Eye (tissue), 1 donor: ENCODE measurements around the gene TMEM239.
"Not testable (repeated sequence)": the region's sequence is repeated elsewhere in the genome, so short reads cannot be mapped to it uniquely, and the experiment has no call there.

Source experiments
- DNase-seq: peaks from one replicate; pipeline ENCODE4 v3.0.0-alpha.2; 2015

TMEM239 gene

GRCh38 chr20:2816030-2816582, at the start of gene TMEM239:
Gene TMEM239 (plus strand): TSS chr20:2816364. CDS start chr20:2816555, 191 bp downstream.
- DNase-seq: no peak

DNA sequence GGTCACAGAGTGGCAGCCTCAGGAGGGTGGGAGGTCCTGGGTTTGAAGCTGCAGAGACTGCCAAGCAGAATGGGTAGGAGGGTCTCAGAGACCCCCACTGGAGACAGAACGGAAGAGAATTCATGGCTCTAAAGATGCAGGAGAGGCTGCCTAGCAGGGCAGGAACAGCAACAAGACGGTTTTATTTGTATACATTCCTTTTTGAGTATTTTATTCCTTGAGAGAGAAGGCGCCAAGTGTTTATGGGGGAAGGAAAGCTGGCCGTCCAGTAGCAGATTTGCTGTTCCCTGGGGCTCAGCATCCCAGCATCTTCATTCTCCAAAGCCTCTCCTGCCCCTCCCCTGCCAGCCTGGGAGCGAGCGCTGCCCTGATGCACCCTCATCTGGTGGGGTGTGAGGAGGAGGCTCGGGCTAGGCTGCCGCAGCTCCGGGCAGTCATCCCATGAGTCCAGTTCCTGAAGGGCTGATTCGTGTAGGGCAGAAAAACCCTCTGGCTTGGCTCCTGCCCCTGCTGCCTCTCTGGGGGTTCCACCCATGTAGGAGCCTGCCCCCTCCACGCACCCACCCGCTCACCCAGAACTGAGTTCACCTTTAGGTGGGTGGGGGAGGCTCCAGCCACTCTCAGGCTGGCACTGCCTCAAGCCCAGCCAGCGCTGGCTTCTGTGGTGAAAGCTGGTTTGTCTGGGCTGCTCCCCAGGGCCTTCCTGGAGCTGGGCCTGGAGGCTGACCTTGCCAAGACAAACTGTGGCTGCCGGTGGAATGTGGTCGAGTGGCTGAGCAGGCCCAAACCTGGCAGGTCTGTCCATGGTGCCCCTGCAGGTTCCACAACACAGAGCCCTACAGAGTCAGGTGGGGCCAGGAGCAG, 48.2 kb upstream of the TMEM239 start:
- DNase-seq: no peak

DNA sequence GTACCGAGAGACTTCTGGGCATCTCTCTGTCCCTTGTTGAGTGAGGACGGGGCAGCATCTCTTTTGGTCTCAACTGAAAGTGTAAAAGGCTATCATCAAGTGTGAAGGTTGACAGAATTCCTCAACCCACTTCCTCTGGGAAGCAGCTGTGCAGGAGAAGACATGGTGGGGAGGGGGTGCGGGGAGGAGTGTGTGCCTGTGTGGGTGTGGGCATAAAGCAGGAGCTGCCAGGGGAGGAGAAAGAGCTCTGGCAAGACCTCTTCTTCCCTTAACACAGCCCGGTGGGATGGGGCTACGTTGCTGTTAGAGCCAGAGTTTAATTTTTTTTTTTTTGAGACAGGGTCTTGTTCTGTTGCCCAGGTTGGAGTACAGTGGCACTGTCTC, 47.5 kb upstream of the TMEM239 start:
- no peak for DNase-seq

DNA sequence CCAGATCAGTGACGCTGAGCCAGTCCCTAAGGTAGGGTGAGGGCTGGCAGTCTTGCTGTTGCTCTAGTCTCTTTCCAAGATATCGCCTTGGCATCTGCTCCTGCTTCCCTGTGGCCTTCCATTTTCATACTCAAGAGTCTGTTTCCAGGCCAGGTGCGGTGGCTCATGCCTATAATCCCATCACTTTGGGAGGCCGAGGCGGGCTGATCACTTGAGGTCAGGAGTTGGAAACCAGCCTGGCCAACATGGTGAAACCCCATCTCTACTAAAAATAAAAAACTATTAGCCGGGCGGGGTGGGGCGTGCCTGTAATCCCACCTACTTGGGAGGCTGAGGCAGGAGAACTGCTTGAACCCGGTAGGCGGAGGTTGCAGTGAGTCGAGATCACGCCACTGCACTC, 46.1 kb upstream of the TMEM239 start:
- not testable (repeated sequence) for DNase-seq

GRCh38 chr20:2771631-2772080, 44.5 kb upstream of the TMEM239 start:
- DNase-seq: no peak

GRCh38 chr20:2773812-2774211, 42.4 kb upstream of the TMEM239 start:
- DNase-seq: no peak

DNA sequence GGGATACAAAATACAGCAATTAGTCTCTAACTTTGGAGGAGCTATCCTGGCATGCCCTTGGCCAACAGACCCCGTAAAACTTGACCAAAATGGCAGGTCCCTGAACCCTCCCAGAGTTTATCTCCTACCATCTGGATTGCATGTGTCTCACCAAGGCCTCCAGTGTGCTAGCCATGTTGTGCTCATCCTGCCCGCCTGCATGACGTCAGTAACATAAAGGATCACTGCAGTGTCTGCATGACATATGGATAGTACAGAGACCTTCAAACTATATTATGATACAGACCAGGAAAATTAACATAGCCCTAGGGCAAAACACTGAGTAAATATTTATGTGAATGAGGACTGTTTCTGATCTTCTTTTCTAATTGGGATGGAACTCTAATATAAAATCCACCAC, 41.0 kb upstream of the TMEM239 start:
- no peak for DNase-seq

DNA sequence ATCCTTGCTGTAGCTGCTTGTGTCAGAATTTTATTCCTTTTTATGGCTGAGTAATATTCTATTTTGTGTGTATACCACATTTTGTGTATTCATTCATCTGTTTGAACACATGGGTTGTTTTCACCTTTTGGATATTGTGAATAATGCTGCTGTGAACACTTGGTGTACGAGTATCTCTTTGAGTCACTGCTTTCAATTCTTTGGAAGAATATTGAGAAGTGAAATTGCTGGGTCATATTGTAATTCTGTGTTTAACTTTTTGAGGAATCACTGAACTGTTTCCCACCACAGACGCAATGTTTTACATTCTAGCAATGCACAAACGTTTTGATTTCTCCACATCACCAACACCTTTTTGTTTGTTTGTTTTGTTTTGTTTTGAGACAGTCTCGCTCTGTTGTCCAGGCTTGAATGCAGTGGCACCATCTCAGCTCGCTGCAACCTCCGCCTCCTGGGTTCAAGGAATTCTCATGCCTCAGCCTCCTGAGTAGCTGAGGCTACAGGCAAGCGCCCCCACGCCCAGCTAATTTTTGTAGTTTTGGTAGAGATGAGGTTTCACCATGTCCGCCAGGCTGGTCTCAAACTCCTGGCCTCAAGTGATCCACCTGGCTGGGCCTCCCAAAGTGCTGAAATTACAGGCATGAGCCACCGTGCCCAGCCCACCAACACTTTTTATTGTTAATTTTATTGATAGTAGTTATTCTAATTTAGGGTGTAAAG, 37.4 kb upstream of the TMEM239 start:
- no peak for DNase-seq

DNA sequence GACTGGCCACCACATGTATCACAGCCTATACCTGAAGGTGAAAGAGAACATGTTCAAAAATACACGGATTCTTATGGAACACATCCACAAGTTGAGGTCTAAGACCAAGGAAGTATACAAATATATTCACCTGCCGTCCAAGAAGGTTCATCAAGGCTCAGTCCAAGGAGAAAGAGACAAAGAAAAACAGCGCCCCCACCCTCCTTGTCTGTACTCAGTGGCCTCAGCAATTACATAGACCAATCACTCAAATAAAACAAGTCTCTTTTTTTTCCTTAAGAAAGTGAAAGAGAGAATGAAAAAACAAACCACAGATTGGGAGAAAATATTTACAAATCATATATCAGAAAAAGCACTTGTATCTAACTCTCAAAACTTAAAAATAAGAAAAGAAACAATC, 35.2 kb upstream of the TMEM239 start:
- no peak for DNase-seq

- DNase-seq: no peak
Measured at GRCh38 chr20:2783908-2784566, 32.1 kb upstream of the TMEM239 start.

- DNase-seq: no peak
Measured at GRCh38 chr20:2793471-2793870, 22.7 kb upstream of the TMEM239 start.

DNA sequence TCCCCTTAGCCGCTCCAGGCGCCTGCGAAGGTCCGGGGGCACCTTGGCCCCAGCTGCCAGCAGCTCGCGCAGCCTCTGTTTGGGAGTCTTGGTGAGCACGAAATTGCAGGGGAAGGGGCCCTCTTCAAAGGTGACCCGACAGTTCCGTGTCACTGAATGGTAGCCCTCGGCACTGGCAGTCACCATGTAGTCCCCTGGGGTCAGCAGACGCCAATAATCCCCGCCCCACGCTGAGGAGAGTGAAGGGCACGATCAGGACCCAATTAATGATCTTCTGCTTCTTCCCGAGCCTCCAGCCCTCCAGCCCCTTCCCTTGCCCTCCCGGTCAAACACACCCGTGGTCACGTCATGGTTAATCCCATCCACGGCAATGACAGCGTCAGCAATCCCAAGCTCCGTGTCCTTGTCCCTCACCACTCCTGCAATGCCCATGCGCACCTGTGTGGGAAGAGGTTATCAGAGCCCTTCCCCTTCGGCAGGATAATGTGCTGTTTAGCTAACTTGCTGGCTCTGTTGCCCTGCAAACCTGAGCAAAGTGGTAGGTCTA, 21.9 kb upstream of the TMEM239 start:
- no peak for DNase-seq

DNA sequence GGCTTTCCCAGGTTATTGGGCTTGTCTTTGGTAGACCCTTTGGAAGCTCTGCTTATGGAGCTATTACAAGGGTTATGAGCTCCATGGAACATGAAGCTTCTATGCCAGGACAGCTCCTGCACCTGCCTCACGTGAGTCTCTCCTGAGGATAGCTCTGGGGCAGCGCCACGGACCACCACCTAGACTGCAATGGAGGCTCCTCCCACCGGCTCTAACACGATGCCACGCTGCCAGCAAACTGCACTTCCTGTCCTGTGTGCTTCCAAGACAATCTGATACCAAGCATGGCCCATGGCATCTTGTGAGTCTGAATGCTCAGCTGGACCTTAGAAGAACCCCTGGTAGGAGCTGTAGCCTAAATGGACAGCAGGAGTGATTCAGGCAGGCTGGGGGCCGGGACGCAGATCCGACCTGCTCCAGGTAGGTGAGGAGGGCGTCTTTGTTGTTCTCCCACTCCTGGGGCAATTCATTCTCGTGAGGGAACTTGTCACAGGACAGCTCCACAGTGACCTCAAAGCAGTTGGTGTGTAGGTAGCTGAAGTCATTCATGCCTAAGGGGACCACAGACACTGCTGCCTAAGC, 21.2 kb upstream of the TMEM239 start:
- DNase-seq: no peak

DNA sequence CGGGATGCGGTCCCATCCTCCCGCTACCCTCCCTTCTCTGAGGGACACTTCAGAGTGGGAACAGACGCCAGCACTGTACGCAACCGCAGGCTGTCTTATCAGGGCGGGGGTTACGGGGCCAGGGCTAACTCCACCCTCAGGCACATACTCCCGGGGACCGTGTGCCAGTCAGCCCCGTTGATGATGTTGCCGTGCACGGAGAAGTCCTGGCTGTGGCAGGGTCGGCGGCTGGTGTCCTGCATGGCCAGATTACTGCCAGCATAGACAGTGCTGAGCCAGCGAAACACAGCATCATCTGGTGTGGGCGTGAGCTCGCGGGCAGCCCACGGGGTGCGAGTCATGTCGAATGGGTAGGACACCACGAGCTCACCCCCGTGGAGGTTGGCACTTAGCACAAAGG, 20.7 kb upstream of the TMEM239 start:
- DNase-seq: no peak

DNA sequence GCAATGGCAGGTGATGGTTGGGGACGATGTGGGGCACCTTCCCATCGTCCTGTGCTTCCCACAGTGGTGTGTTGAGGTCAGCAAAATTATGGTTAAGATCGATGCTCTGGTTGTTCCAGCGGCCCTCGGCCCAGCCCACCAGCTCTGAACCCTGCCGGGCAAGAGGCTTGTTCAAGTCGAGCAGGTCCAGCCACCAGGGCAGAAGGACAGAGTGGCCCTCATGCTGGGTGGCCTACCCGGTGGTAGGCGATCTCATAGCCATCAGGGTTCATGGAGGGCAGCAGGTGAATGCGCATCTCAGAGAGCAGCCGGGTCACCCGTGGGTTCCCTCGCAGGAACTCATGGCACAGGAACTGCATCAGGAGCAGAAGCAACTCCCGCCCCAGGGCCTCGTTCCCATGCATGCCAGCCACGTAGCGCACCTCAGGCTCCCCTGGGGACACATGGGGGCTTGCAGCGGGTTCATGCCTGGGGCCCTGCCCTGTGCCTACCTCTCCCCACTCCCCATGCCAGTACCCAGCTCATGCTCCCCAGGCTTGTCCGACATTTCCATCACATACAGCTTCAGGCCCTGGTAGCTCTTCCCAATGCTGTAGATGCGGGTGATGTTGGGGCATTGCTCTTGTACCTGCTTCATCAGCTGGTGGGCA, 20.0 kb upstream of the TMEM239 start:
- no peak for DNase-seq

- DNase-seq: no peak
Measured at GRCh38 chr20:2797136-2797983, 18.8 kb upstream of the TMEM239 start.

DNA sequence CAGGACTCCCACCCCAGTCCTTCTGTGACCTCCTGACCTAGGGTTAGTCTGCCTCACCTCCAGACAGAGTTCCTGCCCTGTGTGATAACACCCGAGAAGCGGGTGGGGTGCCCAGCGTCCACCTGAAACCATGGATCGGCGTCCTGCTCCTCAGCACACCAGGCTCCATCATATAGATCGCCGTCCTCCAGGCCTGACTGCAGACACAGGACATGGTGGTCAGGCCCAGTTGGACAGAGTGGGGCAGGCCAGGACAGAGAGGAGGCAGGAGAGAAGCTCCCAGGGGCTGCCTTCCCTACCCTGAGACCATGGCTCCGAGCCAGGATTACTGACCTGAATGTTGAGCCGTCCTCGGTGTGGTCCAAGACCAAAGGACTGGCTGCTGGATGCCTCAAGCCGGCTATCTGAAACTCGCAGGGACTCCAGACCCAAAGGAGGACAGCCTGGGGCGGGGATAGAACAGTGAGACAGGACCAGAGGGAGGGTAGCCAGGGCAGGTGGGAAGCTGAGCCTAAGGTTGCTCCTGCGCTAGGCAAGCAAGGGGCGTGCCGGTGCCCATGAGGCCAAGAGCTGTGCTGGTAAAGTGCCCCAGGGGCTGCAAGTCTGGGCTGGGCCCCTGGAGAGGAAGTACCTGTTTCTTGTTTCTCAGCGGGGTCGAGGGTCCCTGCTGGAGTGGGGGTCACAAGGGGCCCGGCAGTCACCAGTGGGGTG, 17.9 kb upstream of the TMEM239 start:
- DNase-seq: no peak

- no peak for DNase-seq
Measured at GRCh38 chr20:2798814-2799213, 17.4 kb upstream of the TMEM239 start.

DNA sequence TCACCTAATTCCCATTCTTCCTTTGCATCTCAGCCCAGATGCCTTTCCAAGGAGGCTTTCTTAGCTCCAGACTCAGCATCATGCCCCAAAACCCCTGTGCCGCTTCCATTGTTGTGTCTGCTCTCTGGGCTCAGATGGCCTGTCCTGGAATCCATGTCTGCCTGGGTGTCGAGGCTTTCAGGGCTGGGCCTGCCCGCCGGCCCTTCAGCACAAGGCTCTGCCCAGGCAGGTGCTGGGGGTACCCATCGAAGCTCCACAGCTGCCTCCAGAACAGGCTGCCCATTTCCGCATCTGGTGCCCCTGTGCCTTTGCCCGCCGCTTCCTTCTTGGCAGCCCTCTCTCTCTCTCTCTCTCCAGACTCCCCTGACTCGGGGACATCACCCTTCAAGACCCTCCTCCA, 16.9 kb upstream of the TMEM239 start:
- no peak for DNase-seq
